ENCODE results near the gene CELSR1.
A peak's percentile ranks its signal among the peaks of the same experiment; 100 is the strongest.

CELSR1 gene

DNA sequence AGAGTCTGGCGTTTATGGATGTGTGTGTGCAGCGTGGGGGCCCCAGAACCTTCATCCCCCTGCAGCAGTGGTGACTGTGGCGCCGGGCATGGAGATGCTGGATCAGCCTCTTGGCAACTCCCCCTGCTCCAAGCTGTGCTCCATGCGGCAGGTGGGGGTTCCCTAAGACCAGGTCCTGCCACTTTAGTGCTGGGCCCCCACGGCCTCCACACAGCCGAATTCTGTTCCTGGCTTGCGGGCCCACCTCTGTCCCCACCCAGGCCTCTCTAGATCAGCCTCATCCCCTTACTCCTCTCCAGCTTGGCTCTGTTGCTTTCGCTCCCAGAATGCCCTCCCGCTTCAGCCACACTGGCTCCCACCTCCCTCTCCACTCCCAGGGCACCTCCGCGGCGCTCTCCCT lies 142.3 kb downstream of the CELSR1 start:
- no peaks in the 10 kb centered on the region for H3K4me1 ChIP-seq (ENCODE audit: insufficient read depth, poor library complexity, severe bottlenecking)
- H3K4me3 ChIP-seq (ENCODE audit: severe bottlenecking) = no peak overlapping the region
- no peak for DNase-seq (ENCODE audit: low spot score)
- no peak overlapping the region for H3K27ac ChIP-seq (ENCODE audit: poor library complexity, severe bottlenecking)
- H3K9me3 ChIP-seq (ENCODE audit: severe bottlenecking) = no peaks in the 10 kb centered on the region
- H3K36me3 ChIP-seq (ENCODE audit: low read depth) = peaks cover 52% of the 10 kb centered on the region
- TF ChIP-seq, protein P1, sequence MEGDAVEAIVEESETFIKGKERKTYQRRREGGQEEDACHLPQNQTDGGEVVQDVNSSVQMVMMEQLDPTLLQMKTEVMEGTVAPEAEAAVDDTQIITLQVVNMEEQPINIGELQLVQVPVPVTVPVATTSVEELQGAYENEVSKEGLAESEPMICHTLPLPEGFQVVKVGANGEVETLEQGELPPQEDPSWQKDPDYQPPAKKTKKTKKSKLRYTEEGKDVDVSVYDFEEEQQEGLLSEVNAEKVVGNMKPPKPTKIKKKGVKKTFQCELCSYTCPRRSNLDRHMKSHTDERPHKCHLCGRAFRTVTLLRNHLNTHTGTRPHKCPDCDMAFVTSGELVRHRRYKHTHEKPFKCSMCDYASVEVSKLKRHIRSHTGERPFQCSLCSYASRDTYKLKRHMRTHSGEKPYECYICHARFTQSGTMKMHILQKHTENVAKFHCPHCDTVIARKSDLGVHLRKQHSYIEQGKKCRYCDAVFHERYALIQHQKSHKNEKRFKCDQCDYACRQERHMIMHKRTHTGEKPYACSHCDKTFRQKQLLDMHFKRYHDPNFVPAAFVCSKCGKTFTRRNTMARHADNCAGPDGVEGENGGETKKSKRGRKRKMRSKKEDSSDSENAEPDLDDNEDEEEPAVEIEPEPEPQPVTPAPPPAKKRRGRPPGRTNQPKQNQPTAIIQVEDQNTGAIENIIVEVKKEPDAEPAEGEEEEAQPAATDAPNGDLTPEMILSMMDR (IDR thresholded peaks at IDR 0.05; ENCODE audit: poor library complexity, severe bottlenecking) = no peak
- no peaks in the 10 kb centered on the region for H3K27me3 ChIP-seq (ENCODE audit: insufficient read depth, poor library complexity, severe bottlenecking)
- ATAC-seq (ENCODE audit: low read depth) = no peak

DNA sequence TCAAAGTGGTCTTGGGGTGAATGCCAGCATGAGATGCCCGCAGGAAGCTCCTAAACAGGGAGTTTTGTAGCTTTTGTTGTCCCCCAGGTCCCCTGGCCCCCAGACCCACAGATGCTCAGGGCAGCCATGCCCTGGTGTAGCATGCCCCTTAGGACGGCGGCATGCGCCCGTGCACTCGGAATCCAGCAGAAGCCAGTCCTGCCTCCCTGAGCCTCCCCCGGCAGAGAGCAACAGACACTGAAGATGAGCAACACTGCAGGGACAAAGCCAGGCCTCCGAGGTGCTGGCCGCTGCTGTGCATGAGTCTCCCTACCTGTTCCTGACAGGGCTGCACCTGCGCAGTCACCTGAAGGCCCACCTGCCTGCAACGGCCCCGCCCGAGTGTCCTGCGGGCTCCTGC lies 142.8 kb downstream of the CELSR1 start:
- Histone ChIP-seq H3K27ac (ENCODE audit: poor library complexity, severe bottlenecking) (no peak overlapping the region), H3K4me1 (ENCODE audit: insufficient read depth, poor library complexity, severe bottlenecking) (no peaks in the 10 kb centered on the region), H3K4me3 (ENCODE audit: severe bottlenecking) (no peak overlapping the region), H3K9me3 (ENCODE audit: severe bottlenecking) (no peaks in the 10 kb centered on the region), H3K27me3 (ENCODE audit: insufficient read depth, poor library complexity, severe bottlenecking) (no peaks in the 10 kb centered on the region), H3K36me3 (ENCODE audit: low read depth) (peaks cover 54% of the 10 kb centered on the region)
- TF ChIP-seq, protein P1 (IDR thresholded peaks at IDR 0.05; ENCODE audit: poor library complexity, severe bottlenecking) = no peak
- ATAC-seq (ENCODE audit: low read depth) (no peak), DNase-seq (ENCODE audit: low spot score) (no peak)

DNA sequence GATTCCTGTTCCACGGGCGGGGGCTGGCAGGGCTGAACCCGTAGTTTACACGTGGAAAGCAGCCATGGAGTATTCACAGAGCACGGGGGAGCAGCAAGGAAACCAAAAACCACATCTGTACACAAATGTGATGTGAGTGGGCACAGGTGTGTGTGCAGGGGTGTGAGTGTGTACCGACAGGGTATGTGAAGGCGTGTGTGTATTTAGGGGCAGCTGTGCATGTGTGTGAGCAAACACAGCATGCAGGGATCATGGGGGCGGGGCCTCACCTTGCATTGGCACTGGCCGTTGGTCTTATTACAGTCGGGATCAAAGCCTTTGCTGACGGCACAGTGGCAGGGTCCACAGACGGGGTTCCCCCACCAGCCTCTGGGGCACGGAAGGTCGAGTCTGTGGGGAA lies 143.5 kb downstream of the CELSR1 start:
- no peak overlapping the region for H3K4me3 ChIP-seq (ENCODE audit: severe bottlenecking)
- H3K9me3 ChIP-seq (ENCODE audit: severe bottlenecking) = no peaks in the 10 kb centered on the region
- ATAC-seq (ENCODE audit: low read depth) (no peak), DNase-seq (ENCODE audit: low spot score) (no peak)
- H3K36me3 ChIP-seq (ENCODE audit: low read depth) = peaks cover 54% of the 10 kb centered on the region
- TF ChIP-seq, protein P1 (IDR thresholded peaks at IDR 0.05; ENCODE audit: poor library complexity, severe bottlenecking) = no peak
- H3K4me1 ChIP-seq (ENCODE audit: insufficient read depth, poor library complexity, severe bottlenecking) = no peaks in the 10 kb centered on the region
- no peak overlapping the region for H3K27ac ChIP-seq (ENCODE audit: poor library complexity, severe bottlenecking)
- no peaks in the 10 kb centered on the region for H3K27me3 ChIP-seq (ENCODE audit: insufficient read depth, poor library complexity, severe bottlenecking)

DNA sequence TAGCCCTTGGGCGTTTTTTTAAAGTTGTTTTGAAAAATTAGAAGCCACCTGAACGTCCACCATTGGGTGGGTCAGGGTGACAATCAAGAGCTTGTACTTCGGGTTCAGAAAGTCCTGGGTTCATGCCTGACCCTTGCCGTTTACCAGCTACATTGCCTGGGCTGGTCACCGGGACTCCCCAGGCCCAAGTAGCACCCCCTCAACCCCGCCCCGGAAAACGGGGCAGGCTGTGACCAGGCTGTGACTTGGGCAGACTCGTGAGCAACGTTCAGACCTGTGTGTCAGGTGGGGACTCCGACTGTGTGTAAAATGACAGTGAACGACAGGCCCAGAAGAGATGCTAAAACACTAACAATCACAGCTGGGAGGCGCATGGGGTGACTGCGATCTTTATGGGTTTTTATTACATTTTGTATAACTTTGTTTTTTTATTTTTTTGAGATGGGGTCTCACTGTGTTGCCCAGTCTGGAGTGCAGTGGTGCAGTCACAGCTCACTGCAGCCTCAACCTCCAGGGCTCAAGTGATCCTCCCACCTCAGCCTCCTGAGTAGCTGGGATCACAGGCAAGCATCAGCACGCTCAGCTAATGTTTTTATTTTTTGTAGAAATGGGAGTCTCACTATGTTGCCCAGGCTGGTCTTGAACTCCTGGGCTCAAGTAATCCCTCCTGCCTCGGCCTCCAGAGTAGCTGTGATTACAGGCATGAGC lies 145.1 kb downstream of the CELSR1 start:
- no peaks in the 10 kb centered on the region for H3K27me3 ChIP-seq (ENCODE audit: insufficient read depth, poor library complexity, severe bottlenecking)
- no peak overlapping the region for H3K4me3 ChIP-seq (ENCODE audit: severe bottlenecking)
- ATAC-seq (ENCODE audit: low read depth) (no peak), DNase-seq (ENCODE audit: low spot score) (no peak)
- TF ChIP-seq, protein P1 (IDR thresholded peaks at IDR 0.05; ENCODE audit: poor library complexity, severe bottlenecking) = no peak
- peaks cover 48% of the 10 kb centered on the region for H3K36me3 ChIP-seq (ENCODE audit: low read depth)
- no peak overlapping the region for H3K27ac ChIP-seq (ENCODE audit: poor library complexity, severe bottlenecking)
- H3K4me1 ChIP-seq (ENCODE audit: insufficient read depth, poor library complexity, severe bottlenecking) = no peaks in the 10 kb centered on the region
- no peaks in the 10 kb centered on the region for H3K9me3 ChIP-seq (ENCODE audit: severe bottlenecking)

DNA sequence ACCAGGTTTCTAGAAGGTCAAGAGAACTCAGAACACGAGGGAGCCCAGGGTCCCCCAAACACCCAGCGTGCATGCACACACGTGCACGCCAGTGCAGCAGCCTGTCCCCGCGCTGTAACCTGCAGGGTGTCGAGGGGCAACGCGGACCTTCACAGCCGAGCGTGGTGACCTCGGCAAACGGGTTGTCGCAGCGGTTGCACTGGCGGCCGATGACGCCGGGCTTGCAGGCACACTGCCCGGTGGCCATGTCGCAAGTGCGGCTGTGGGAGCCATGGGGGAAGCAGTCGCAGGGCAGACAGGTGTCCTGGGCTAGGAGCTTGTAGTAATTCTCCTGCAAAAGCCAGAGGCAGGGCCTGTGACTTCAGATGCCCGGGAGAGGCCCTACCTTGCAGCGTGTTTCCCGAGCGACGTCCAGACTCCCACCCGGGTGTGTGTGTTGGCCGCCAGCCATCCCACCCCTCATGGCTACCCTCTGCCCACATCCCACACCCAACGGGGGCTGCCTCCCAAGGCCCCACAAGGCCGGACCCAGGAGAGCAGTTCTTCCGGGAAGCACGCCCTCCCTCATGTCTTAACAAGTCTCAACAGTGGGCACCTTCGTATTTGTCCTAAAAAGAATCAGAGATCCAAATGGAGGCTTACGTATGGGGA lies 145.8 kb downstream of the CELSR1 start:
- Histone ChIP-seq H3K9me3 (ENCODE audit: severe bottlenecking) (no peaks in the 10 kb centered on the region), H3K36me3 (ENCODE audit: low read depth) (peaks cover 51% of the 10 kb centered on the region), H3K27me3 (ENCODE audit: insufficient read depth, poor library complexity, severe bottlenecking) (no peaks in the 10 kb centered on the region), H3K27ac (ENCODE audit: poor library complexity, severe bottlenecking) (peak overlapping the region; percentile 5), H3K4me1 (ENCODE audit: insufficient read depth, poor library complexity, severe bottlenecking) (no peaks in the 10 kb centered on the region), H3K4me3 (ENCODE audit: severe bottlenecking) (no peak overlapping the region)
- TF ChIP-seq, protein P1 (IDR thresholded peaks at IDR 0.05; ENCODE audit: poor library complexity, severe bottlenecking) = no peak
- ATAC-seq (ENCODE audit: low read depth) = no peak
- no peak for DNase-seq (ENCODE audit: low spot score)

Data from RWPE2 (cell line).